WERI-Rb-1 (cell line): Measurements from ENCODE around the gene CALM1.

ENCODE experiments used
- DNase-seq: peaks from one replicate; pipeline ENCODE4 v3.0.0-alpha.2; 2020
- H3K27ac ChIP-seq: fragments of 250-450 bp; sonication (Bioruptor Pico); 2 replicates; pipeline ENCODE4 v1.5.1; 2020; ENCODE audit warnings: mild to moderate bottlenecking, moderate library complexity
- H3K27me3 ChIP-seq: fragments of 250-450 bp; sonication (Bioruptor Pico); 2 replicates; pipeline ENCODE4 v1.5.1; 2021; ENCODE audit warnings: mild to moderate bottlenecking, low read depth, moderate library complexity; ENCODE audit not compliant: insufficient read depth, severe bottlenecking
- H3K36me3 ChIP-seq: fragments of 250-450 bp; sonication (Bioruptor Pico); 2 replicates; pipeline ENCODE4 v1.5.1; 2020; ENCODE audit warnings: mild to moderate bottlenecking, moderate library complexity
- H3K4me3 ChIP-seq: 2 replicates; pipeline ENCODE4 v1.5.1; 2011; ENCODE audit warnings: low read depth, mild to moderate bottlenecking, control low read depth, low read length
- H3K9me3 ChIP-seq: fragments of 250-450 bp; sonication (Bioruptor Pico); 2 replicates; pipeline ENCODE4 v1.5.1; 2021; ENCODE audit warnings: mild to moderate bottlenecking, moderate library complexity; ENCODE audit not compliant: severe bottlenecking
- CTCF ChIP-seq: IDR thresholded peaks from 2 replicates; pipeline ENCODE4 v1.5.1; 2011; ENCODE audit warnings: low read depth, mild to moderate bottlenecking, control low read depth, inconsistent platforms, low read length

The CALM1 gene

GRCh38 chr14:90396341-90397339, at the start of gene CALM1:
TSS of gene CALM1 (plus strand) at chr14:90397029. CDS start at chr14:90397231, 202 bp downstream.
- Histone ChIP-seq H3K9me3 (no peaks in the 10 kb centered on the region), H3K36me3 (peaks cover 12% of the 10 kb centered on the region), H3K4me3 (peak within 1 kb of the TSS; percentile 87), H3K27me3 (peaks cover 4% of the 10 kb centered on the region), H3K27ac (peak within 1 kb of the TSS; percentile 66)
- DNase-seq: peak; percentile 93
- no peak for TF ChIP-seq CTCF

GRCh38 chr14:90348270-90348669, 48.6 kb upstream of the CALM1 start:
- H3K36me3 ChIP-seq: no peaks in the 10 kb centered on the region
- no peaks in the 10 kb centered on the region for H3K9me3 ChIP-seq
- DNase-seq: no peak
- H3K27ac ChIP-seq: no peak overlapping the region
- no peak overlapping the region for H3K4me3 ChIP-seq
- no peak for TF ChIP-seq CTCF
- no peaks in the 10 kb centered on the region for H3K27me3 ChIP-seq

- no peak for DNase-seq
- Histone ChIP-seq H3K36me3 (no peaks in the 10 kb centered on the region), H3K27ac (no peak overlapping the region), H3K9me3 (no peaks in the 10 kb centered on the region), H3K4me3 (no peak overlapping the region), H3K27me3 (no peaks in the 10 kb centered on the region)
- TF ChIP-seq CTCF: no peak
These were observed 47.1 kb upstream of the CALM1 start for GRCh38 chr14:90349739-90350138.

GRCh38 chr14:90354551-90355298, 42.1 kb upstream of the CALM1 start:
- TF ChIP-seq CTCF: no peak
- H3K27ac ChIP-seq: no peak overlapping the region; the same call in 1 of the 2 replicates
- no peak for DNase-seq
- H3K4me3 ChIP-seq: no peak overlapping the region
- H3K36me3 ChIP-seq: no peaks in the 10 kb centered on the region
- H3K27me3 ChIP-seq: no peaks in the 10 kb centered on the region
- no peaks in the 10 kb centered on the region for H3K9me3 ChIP-seq

GRCh38 chr14:90355540-90356518, 41.0 kb upstream of the CALM1 start:
- Histone ChIP-seq H3K4me3 (no peak overlapping the region), H3K36me3 (no peaks in the 10 kb centered on the region), H3K9me3 (no peaks in the 10 kb centered on the region), H3K27me3 (no peaks in the 10 kb centered on the region), H3K27ac (peak overlapping the region; percentile 42)
- peak; percentile 87 for DNase-seq
- no peak for TF ChIP-seq CTCF
